ENCODE results near the gene VSIG10. TPM values are rescaled to one million over a fixed set of nuclear protein-coding genes. Genes with fewer than 3 reads are reported as not detected.

VSIG10 gene, protein sequence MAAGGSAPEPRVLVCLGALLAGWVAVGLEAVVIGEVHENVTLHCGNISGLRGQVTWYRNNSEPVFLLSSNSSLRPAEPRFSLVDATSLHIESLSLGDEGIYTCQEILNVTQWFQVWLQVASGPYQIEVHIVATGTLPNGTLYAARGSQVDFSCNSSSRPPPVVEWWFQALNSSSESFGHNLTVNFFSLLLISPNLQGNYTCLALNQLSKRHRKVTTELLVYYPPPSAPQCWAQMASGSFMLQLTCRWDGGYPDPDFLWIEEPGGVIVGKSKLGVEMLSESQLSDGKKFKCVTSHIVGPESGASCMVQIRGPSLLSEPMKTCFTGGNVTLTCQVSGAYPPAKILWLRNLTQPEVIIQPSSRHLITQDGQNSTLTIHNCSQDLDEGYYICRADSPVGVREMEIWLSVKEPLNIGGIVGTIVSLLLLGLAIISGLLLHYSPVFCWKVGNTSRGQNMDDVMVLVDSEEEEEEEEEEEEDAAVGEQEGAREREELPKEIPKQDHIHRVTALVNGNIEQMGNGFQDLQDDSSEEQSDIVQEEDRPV
- 20.7 and 21.7 TPM in 2 replicates for total RNA-seq
- long read RNA-seq, partial matches to known transcripts = 0 of 8 reads
- long read RNA-seq, other reads (novel, unspliced or antisense) = 7 of 8 reads

- Mint-ChIP-seq H3K27ac (ENCODE audit: unreplicated experiment) (peak within 1 kb of the TSS; percentile 90), H3K9me3 (ENCODE audit: unreplicated experiment) (no peaks in the 10 kb centered on the region), H3K4me1 (ENCODE audit: unreplicated experiment) (peaks cover 14% of the 10 kb centered on the region), H3K27me3 (ENCODE audit: unreplicated experiment) (no peaks in the 10 kb centered on the region), H3K36me3 (ENCODE audit: unreplicated experiment) (no peaks in the 10 kb centered on the region), H3K4me3 (ENCODE audit: unreplicated experiment) (peak within 1 kb of the TSS; percentile 87)
- no peak for TF ChIP-seq CTCF (IDR thresholded peaks at IDR 0.05)
- peak; percentile 85 for DNase-seq (ENCODE audit: extremely low spot score, unreplicated experiment)
Measured at GRCh38 chr12:118103601-118104382, at the start of gene VSIG10. Gene VSIG10 (minus strand): TSS chr12:118104011. CDS start chr12:118103671, 340 bp downstream.

DNA sequence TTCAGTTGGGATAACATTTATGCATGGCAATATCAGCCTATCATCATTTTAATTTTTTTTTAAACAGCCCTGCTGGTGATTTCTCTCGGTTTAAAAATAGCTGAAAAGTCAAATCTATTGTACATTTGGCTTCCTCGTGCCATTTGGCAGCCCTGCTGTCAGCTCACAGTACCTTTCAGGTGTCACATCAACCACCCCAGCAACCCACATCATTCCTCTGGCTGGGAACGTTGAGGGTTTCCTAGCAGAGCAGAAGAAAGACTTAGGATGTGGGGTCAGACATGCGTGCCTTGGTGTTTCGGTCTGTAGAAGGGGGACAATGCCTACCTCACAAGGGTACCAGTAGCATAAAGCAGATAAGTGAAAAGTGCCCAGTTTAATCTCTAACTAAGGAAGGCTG is 47.9 kb upstream of the VSIG10 start:
- no peak for DNase-seq (ENCODE audit: extremely low spot score, unreplicated experiment)
- Mint-ChIP-seq H3K9me3 (ENCODE audit: unreplicated experiment) (no peaks in the 10 kb centered on the region), H3K4me3 (ENCODE audit: unreplicated experiment) (no peak overlapping the region), H3K36me3 (ENCODE audit: unreplicated experiment) (peaks cover 19% of the 10 kb centered on the region), H3K27me3 (ENCODE audit: unreplicated experiment) (no peaks in the 10 kb centered on the region), H3K27ac (ENCODE audit: unreplicated experiment) (no peak overlapping the region), H3K4me1 (ENCODE audit: unreplicated experiment) (no peaks in the 10 kb centered on the region)
- no peak for TF ChIP-seq CTCF (IDR thresholded peaks at IDR 0.05)

DNA sequence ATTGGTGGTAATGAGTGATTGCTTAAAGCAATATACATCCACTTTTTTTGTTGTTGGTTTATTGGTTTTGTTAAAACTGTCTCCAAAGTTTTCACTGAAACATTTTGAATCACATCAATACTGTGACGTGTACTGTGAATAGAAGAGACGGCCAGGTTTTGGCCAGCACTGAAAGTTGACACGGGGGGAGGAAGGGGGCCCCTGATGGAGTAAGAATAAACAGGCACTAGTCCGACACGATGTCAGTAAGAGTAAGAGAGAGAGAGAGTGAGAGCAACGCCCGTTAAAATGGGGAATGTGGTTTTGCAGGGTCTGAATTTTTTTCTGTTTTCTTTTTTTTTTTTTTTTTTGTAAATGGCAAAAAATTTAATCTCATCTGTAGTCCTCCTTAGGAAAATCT is 46.8 kb upstream of the VSIG10 start:
- no peak overlapping the region for H3K27ac Mint-ChIP-seq (ENCODE audit: unreplicated experiment)
- no peak for TF ChIP-seq CTCF (IDR thresholded peaks at IDR 0.05)
- H3K36me3 Mint-ChIP-seq (ENCODE audit: unreplicated experiment) = peaks cover 23% of the 10 kb centered on the region
- no peaks in the 10 kb centered on the region for H3K4me1 Mint-ChIP-seq (ENCODE audit: unreplicated experiment)
- H3K9me3 Mint-ChIP-seq (ENCODE audit: unreplicated experiment) = no peaks in the 10 kb centered on the region
- no peak for DNase-seq (ENCODE audit: extremely low spot score, unreplicated experiment)
- no peaks in the 10 kb centered on the region for H3K27me3 Mint-ChIP-seq (ENCODE audit: unreplicated experiment)
- no peak overlapping the region for H3K4me3 Mint-ChIP-seq (ENCODE audit: unreplicated experiment)

DNA sequence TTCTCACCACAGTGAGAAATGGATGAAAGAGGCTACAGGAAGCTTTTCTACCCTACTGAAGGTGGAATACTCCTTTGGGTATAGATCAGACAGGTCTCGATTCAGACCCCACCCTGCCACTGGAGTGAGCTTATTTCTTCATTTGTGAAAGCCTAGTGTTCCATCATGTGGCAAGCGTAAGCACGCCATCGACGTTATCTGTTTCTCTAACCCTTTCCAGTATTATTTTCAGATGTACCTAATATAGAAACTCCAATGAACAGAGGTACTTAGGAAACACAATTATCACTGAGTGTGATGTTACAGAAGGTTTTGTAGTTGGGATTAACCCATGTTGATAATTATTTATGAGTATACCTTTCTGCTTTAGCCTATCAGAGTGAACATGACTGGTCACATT is 44.5 kb upstream of the VSIG10 start:
- Mint-ChIP-seq H3K27me3 (ENCODE audit: unreplicated experiment) (no peaks in the 10 kb centered on the region), H3K4me1 (ENCODE audit: unreplicated experiment) (no peaks in the 10 kb centered on the region), H3K27ac (ENCODE audit: unreplicated experiment) (no peak overlapping the region), H3K4me3 (ENCODE audit: unreplicated experiment) (no peak overlapping the region), H3K36me3 (ENCODE audit: unreplicated experiment) (peaks cover 38% of the 10 kb centered on the region), H3K9me3 (ENCODE audit: unreplicated experiment) (no peaks in the 10 kb centered on the region)
- DNase-seq (ENCODE audit: extremely low spot score, unreplicated experiment) = no peak
- TF ChIP-seq CTCF (IDR thresholded peaks at IDR 0.05) = no peak

DNA sequence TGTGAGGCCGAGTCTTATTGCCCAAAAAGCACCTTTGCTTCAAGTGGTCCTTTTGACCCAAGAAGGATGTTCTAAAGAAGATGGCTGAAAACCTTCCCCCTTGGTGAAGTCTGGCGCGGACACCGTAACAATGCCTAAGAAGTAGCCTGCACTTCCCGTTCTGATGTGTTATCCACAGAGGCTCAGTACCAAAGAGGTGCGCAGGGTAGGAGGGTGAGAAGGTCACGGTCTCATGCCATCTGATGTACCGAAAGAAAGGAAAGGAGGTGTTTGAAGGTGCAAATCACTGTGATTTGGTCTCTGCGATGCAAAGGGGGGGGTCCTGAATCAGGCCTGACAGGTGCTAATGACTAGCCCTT is 42.0 kb upstream of the VSIG10 start:
- peak; percentile 54 for DNase-seq (ENCODE audit: extremely low spot score, unreplicated experiment)
- Mint-ChIP-seq H3K27ac (ENCODE audit: unreplicated experiment) (no peak overlapping the region), H3K27me3 (ENCODE audit: unreplicated experiment) (no peaks in the 10 kb centered on the region), H3K4me1 (ENCODE audit: unreplicated experiment) (no peaks in the 10 kb centered on the region), H3K36me3 (ENCODE audit: unreplicated experiment) (peaks cover 45% of the 10 kb centered on the region), H3K4me3 (ENCODE audit: unreplicated experiment) (no peak overlapping the region), H3K9me3 (ENCODE audit: unreplicated experiment) (no peaks in the 10 kb centered on the region)
- no peak for TF ChIP-seq CTCF (IDR thresholded peaks at IDR 0.05)

All from osteocyte (in vitro differentiated cells).